K562 (cell line): ENCODE data around the gene PRSS22. TPM values are rescaled to one million over a fixed set of nuclear protein-coding genes. Genes with fewer than 3 reads are reported as not detected.
A peak's percentile ranks its signal among the peaks of the same experiment; 100 is the strongest.

Source experiments
- ATAC-seq: fragments of 200-7000 bp; cut with Tn5 transposase; 3 replicates; pipeline ENCODE4 v1.9.1; 2020; ENCODE audit warnings: moderate library complexity
- BruUV-seq: library from RNA; stranded (reverse); fragments of 400-500 nt; replicated peaks from 2 replicates; lab custom pipeline; 2021; lab: Mats Ljungman, UMichigan
- CTCF ChIA-PET: fragments of 300-600 bp; formaldehyde crosslinking; extraction: SDS; loops from one replicate; lab custom pipeline; 2021; ENCODE audit warnings: low intra/inter-chr PET ratio; lab: Yijun Ruan, JAX
- POLR2A ChIA-PET: fragments of 300-600, 350-650 bp; sonication (Branson Sonifier 250); formaldehyde crosslinking; extraction: SDS; loops from one replicate; lab custom pipeline; 2021; ENCODE audit warnings: antibody characterized with exemption, inconsistent platforms; lab: Yijun Ruan, JAX
- DNase-seq, 4 experiments: peaks; one replicate each; pipeline versions ENCODE4 v3.0.0 to v3.0.0-alpha.2; 2011 to 2018; ENCODE audit warnings: low spot score in 3 of 4, mixed read lengths in 3 of 4; ENCODE audit errors: extremely low read depth in 1 of 4
- FAIRE-seq: peaks from 2 replicates; lab custom pipeline; 2011; peaks lifted over from hg19 to GRCh38; lab: Jason Lieb, UNC
- H2AFZ ChIP-seq: 2 replicates; pipeline ENCODE4 v1.6.0; 2011; ENCODE audit warnings: low read depth, low read length, control low read depth, inconsistent platforms
- H3K27ac ChIP-seq: fragments of 200-600 bp; 3 replicates; pipeline ENCODE4 v1.8.0; 2011; ENCODE audit warnings: low read depth, mild to moderate bottlenecking, control low read depth, inconsistent platforms, low read length, moderate library complexity, mixed read lengths; ENCODE audit errors: extremely low read depth
- H3K27me3 ChIP-seq, 2 experiments: fragments of 300-600 bp in 1 of 2; 2 replicates in 1 of 2; 3 replicates in 1 of 2; pipeline versions ENCODE4 v1.6.0 to v1.8.0; 2011; ENCODE audit warnings: inconsistent platforms in 2 of 2, low read length in 2 of 2, mild to moderate bottlenecking in 1 of 2, mixed read lengths in 1 of 2, moderate library complexity in 1 of 2; ENCODE audit not compliant: control insufficient read depth in 2 of 2, insufficient read depth in 2 of 2
- H3K36me3 ChIP-seq: fragments of 300-600 bp; 3 replicates; pipeline ENCODE4 v1.8.0; 2011; ENCODE audit warnings: mild to moderate bottlenecking, low read length, inconsistent platforms; ENCODE audit not compliant: control insufficient read depth, insufficient read depth
- H3K4me1 ChIP-seq, 2 experiments: fragments of 200-600 bp in 1 of 2; replicated peaks in 1 of 2; 2 replicates in 1 of 2; 3 replicates in 1 of 2; pipeline versions ENCODE4 v1.5.1 to v1.8.0; 2011; ENCODE audit warnings: inconsistent platforms in 2 of 2, low read length in 2 of 2, mild to moderate bottlenecking in 1 of 2, mixed read lengths in 1 of 2, moderate library complexity in 1 of 2; ENCODE audit not compliant: control insufficient read depth in 2 of 2, insufficient read depth in 2 of 2
- H3K4me2 ChIP-seq: 2 replicates; pipeline ENCODE4 v1.6.1; 2011; ENCODE audit warnings: low read length, control low read depth, inconsistent platforms, mixed read lengths; ENCODE audit not compliant: insufficient read depth
- H3K4me3 ChIP-seq: fragments of 200-600 bp; sonication (generic), shearing (Covaris generic); 2 replicates; pipeline ENCODE4 v1.5.1; 2016; ENCODE audit warnings: control low read depth, inconsistent platforms
- H3K79me2 ChIP-seq: fragments of 200-600 bp; 3 replicates; pipeline ENCODE4 v1.8.0; 2011; ENCODE audit warnings: low read length, inconsistent platforms; ENCODE audit not compliant: control insufficient read depth, insufficient read depth
- H3K9ac ChIP-seq, 2 experiments: 2 replicates each; pipeline versions ENCODE4 v1.6.0 to v1.6.1; 2011; ENCODE audit warnings: low read depth in 2 of 2, low read length in 2 of 2, control low read depth in 1 of 2, inconsistent platforms in 1 of 2, mild to moderate bottlenecking in 1 of 2, mixed read lengths in 1 of 2; ENCODE audit not compliant: insufficient read depth in 1 of 2
- H3K9me1 ChIP-seq: one replicate; pipeline ENCODE4 v1.6.0; 2011; ENCODE audit warnings: inconsistent platforms, mild to moderate bottlenecking, low read length, moderate library complexity; ENCODE audit not compliant: control insufficient read depth, insufficient read depth
- H3K9me3 ChIP-seq: replicated peaks from 2 replicates; pipeline ENCODE4 v1.5.1; 2011; ENCODE audit warnings: low read depth, low read length, inconsistent platforms; ENCODE audit not compliant: control insufficient read depth, insufficient read depth
- H4K20me1 ChIP-seq: replicated peaks from 2 replicates; pipeline ENCODE4 v1.6.1; 2011; ENCODE audit warnings: low read length, inconsistent platforms, mixed read lengths; ENCODE audit not compliant: control insufficient read depth, insufficient read depth
- CBFA2T3 ChIP-seq: fragments of 450-650 bp; IDR thresholded peaks from 2 replicates; pipeline ENCODE4 v1.6.1; 2017
- CBFB ChIP-seq: sonication (generic); formaldehyde crosslinking; IDR thresholded peaks from 2 replicates; pipeline ENCODE4 v1.4.0; 2020; ENCODE audit warnings: mild to moderate bottlenecking, missing genetic modification reagents
- CC2D1A ChIP-seq: fragments of 450-650 bp; IDR thresholded peaks from 2 replicates; pipeline ENCODE4 v1.6.1; 2017; ENCODE audit warnings: mild to moderate bottlenecking
- EZH2 ChIP-seq: IDR thresholded peaks from 2 replicates; pipeline ENCODE4 v1.6.1; 2012; ENCODE audit warnings: low read depth, mild to moderate bottlenecking, inconsistent platforms, low read length, borderline replicate concordance
- HDAC3 ChIP-seq: fragments of 450-650 bp; IDR thresholded peaks from 2 replicates; pipeline ENCODE4 v1.6.1; 2018; ENCODE audit warnings: borderline replicate concordance, mild to moderate bottlenecking, moderate library complexity; ENCODE audit not compliant: partially characterized antibody
- KDM1A ChIP-seq, 2 experiments: fragments of 450-650 bp; IDR thresholded peaks; 2 replicates each; pipeline ENCODE4 v1.6.1; 2016; ENCODE audit warnings: mild to moderate bottlenecking in 2 of 2
- L3MBTL2 ChIP-seq: fragments of 450-650 bp; IDR thresholded peaks from 2 replicates; pipeline ENCODE4 v1.6.1; 2016; ENCODE audit warnings: mild to moderate bottlenecking, moderate library complexity
- MXD1 ChIP-seq: fragments of 250-450 bp; sonication (Bioruptor Pico); IDR thresholded peaks from 2 replicates; pipeline ENCODE4 v1.8.0; 2021; ENCODE audit warnings: borderline replicate concordance, mild to moderate bottlenecking, moderate library complexity; ENCODE audit not compliant: poor library complexity, severe bottlenecking
- MYBL2 ChIP-seq, 2 experiments: fragments of 450-650 bp in 1 of 2; sonication (generic) in 1 of 2; formaldehyde crosslinking in 1 of 2; IDR thresholded peaks; 2 replicates each; pipeline versions ENCODE4 v1.6.1 to v1.8.1; 2017 to 2022; ENCODE audit warnings: borderline replicate concordance in 1 of 2, inconsistent platforms in 1 of 2, low read depth in 1 of 2, mild to moderate bottlenecking in 1 of 2, missing genetic modification reagents in 1 of 2, moderate library complexity in 1 of 2
- MYC ChIP-seq, 2 experiments: fragments of 250-450 bp in 1 of 2; sonication (Bioruptor Pico) in 1 of 2; IDR thresholded peaks; 2 replicates each; pipeline versions ENCODE4 v1.5.1 to v1.6.1; 2012 to 2021; ENCODE audit warnings: low read depth in 2 of 2, borderline replicate concordance in 1 of 2, improper control_type of control experiment in 1 of 2, low read length in 1 of 2, mild to moderate bottlenecking in 1 of 2, moderate library complexity in 1 of 2
- PHF20 ChIP-seq: fragments of 450-650 bp; IDR thresholded peaks from 2 replicates; pipeline ENCODE4 v1.6.1; 2018; ENCODE audit not compliant: partially characterized antibody
- PTRF ChIP-seq: fragments of 450-650 bp; IDR thresholded peaks from 2 replicates; pipeline ENCODE4 v1.6.1; 2016; ENCODE audit warnings: mild to moderate bottlenecking, missing genetic modification characterization, missing compliant biosample characterization
- RFX1 ChIP-seq: fragments of 450-650 bp; IDR thresholded peaks from 2 replicates; pipeline ENCODE4 v1.6.1; 2016; ENCODE audit warnings: mild to moderate bottlenecking, moderate library complexity
- TAF15 ChIP-seq: fragments of 200-400 bp; formaldehyde crosslinking; IDR thresholded peaks from 2 replicates; pipeline ENCODE4 v1.6.1; 2017; ENCODE audit warnings: mild to moderate bottlenecking, low read depth, low read length, moderate library complexity
- ZFP36 ChIP-seq: fragments of 150-350 bp; IDR thresholded peaks from 2 replicates; pipeline ENCODE4 v1.6.1; 2018; ENCODE audit warnings: low read length, low read depth; ENCODE audit not compliant: partially characterized antibody
- ZNF133 ChIP-seq: fragments of 250-450 bp; sonication (Bioruptor Pico); IDR thresholded peaks from 2 replicates; pipeline ENCODE4 v1.4.0; 2020; ENCODE audit warnings: mild to moderate bottlenecking
- ZNF717 ChIP-seq: fragments of 250-450 bp; sonication (Bioruptor Pico); IDR thresholded peaks from 2 replicates; pipeline ENCODE4 v1.5.0; 2021
- ZNF75A ChIP-seq: fragments of 450-650 bp; formaldehyde crosslinking; IDR thresholded peaks from 2 replicates; pipeline ENCODE4 v1.4.0; 2020; ENCODE audit warnings: mild to moderate bottlenecking
- WGBS: fragments of 100-300 bp; shearing (Covaris generic); methylation state at CpG from one replicate; pipeline ENCODE4 v1.1.6; 2016; ENCODE audit warnings: low coverage, mixed read lengths; ENCODE audit not compliant: insufficient coverage; ENCODE audit errors: missing lambda C conversion rate; 5-methylcytosine and 5-hydroxymethylcytosine counted together
- in situ Hi-C: fragments of 300-500 bp; cut with MboI; formaldehyde crosslinking; loops from 4 replicates; pipeline ENCODE4 v1.15.0; 2018; ENCODE audit warnings: inconsistent platforms, mixed read lengths
- intact Hi-C: fragments of 100-400 bp; cut with micrococcal nuclease; formaldehyde crosslinking; loops from 2 replicates; pipeline ENCODE4 v1.14.2; 2022
- polyA plus RNA-seq, 8 experiments: library from polyadenylated mRNA; depleted of rRNA in 4 of 8; stranded (reverse) in 5 of 8; unstranded in 3 of 8; fragments of >200 nt; fragmentation: Nextera tagmentation in 2 of 8; fragmentation: Illumina TruSeq in 1 of 8; extraction: Ambion mirVana in 2 of 8; extraction: Trizol in 1 of 8; gene quantifications; 2 replicates each; pipeline versions ENCODE4 v1.2.1 to v1.2.3, GENCODE V29; 2011 to 2014; ENCODE audit warnings: inconsistent platforms in 1 of 8, missing spikeins in 1 of 8
- total RNA-seq, 7 experiments: library from RNA; depleted of rRNA in 6 of 7; stranded (reverse); fragments of >200 nt in 6 of 7; fragmentation: Illumina TruSeq in 2 of 7; extraction: Trizol in 2 of 7; gene quantifications; 2 replicates each; pipeline versions ENCODE4 v1.2.1 to v1.2.3, GENCODE V29; 2011 to 2021; ENCODE audit warnings: low replicate concordance in 1 of 7
- TF ChIP-seq, protein P1 (sequence below): sonication (generic); formaldehyde crosslinking; IDR thresholded peaks from 2 replicates; pipeline ENCODE4 v1.8.0; 2023; ENCODE audit warnings: mild to moderate bottlenecking, missing genetic modification reagents

Gene PRSS22
- total and polyA plus RNA-seq, 9 of the 15 experiments (the other 6 are each of a cell fraction or from before 2014, with no cell fraction given), result 0.13 to 0.42 TPM; not detected in 7

- POLR2A ChIA-PET, result interaction anchor here (0.5 to 2.6 kb wide), 10 partner anchors 12 to 798 kb away, joined by 3 to 8 read pairs (median 4); no protein-coding TSS in a partner anchor
- in situ Hi-C loops, result loop anchor here (5.0 kb wide), 2 partner anchors 33 to 88 kb away; no protein-coding TSS in a partner anchor
- peak; percentile 24 for TF ChIP-seq ZFP36
- TF ChIP-seq MYC (IDR thresholded peaks at IDR 0.05; ENCODE audit: low read depth, low read length), result 0 out of 2 replicates have a peak, but pooled peaks have one; percentile 25
- TF ChIP-seq MYC (CRISPR knock-in tag; IDR thresholded peaks at IDR 0.05; ENCODE audit: borderline replicate concordance, low read depth), result no peak
- 0 out of 4 replicates have a peak, but pooled peaks of 1 of the 2 experiments have one; percentile 19 for TF ChIP-seq KDM1A (IDR thresholded peaks at IDR 0.05)
- TF ChIP-seq PHF20, result no peak
- TF ChIP-seq MXD1 (CRISPR knock-in tag), result no peak
- peak; percentile 26; the same call in 1 of the 2 replicates for TF ChIP-seq L3MBTL2
- TF ChIP-seq PTRF (tag), result no peak
- no peak for TF ChIP-seq TAF15
- TF ChIP-seq RFX1, result peak; percentile 86
- TF ChIP-seq EZH2, result no peak
- no peak for TF ChIP-seq HDAC3
- TF ChIP-seq CBFB (CRISPR knock-in tag), result 0 out of 2 replicates have a peak, but pooled peaks have one; percentile 17
- TF ChIP-seq ZNF133 (CRISPR knock-in tag), result no peak
- no peak for TF ChIP-seq ZNF75A (CRISPR knock-in tag)
- peak; percentile 56; the same call in 1 of the 2 replicates for TF ChIP-seq CC2D1A
- TF ChIP-seq, protein P1, sequence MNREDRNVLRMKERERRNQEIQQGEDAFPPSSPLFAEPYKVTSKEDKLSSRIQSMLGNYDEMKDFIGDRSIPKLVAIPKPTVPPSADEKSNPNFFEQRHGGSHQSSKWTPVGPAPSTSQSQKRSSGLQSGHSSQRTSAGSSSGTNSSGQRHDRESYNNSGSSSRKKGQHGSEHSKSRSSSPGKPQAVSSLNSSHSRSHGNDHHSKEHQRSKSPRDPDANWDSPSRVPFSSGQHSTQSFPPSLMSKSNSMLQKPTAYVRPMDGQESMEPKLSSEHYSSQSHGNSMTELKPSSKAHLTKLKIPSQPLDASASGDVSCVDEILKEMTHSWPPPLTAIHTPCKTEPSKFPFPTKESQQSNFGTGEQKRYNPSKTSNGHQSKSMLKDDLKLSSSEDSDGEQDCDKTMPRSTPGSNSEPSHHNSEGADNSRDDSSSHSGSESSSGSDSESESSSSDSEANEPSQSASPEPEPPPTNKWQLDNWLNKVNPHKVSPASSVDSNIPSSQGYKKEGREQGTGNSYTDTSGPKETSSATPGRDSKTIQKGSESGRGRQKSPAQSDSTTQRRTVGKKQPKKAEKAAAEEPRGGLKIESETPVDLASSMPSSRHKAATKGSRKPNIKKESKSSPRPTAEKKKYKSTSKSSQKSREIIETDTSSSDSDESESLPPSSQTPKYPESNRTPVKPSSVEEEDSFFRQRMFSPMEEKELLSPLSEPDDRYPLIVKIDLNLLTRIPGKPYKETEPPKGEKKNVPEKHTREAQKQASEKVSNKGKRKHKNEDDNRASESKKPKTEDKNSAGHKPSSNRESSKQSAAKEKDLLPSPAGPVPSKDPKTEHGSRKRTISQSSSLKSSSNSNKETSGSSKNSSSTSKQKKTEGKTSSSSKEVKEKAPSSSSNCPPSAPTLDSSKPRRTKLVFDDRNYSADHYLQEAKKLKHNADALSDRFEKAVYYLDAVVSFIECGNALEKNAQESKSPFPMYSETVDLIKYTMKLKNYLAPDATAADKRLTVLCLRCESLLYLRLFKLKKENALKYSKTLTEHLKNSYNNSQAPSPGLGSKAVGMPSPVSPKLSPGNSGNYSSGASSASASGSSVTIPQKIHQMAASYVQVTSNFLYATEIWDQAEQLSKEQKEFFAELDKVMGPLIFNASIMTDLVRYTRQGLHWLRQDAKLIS (CRISPR knock-in tag), result no peak
- TF ChIP-seq ZNF717, result no peak
- TF ChIP-seq MYBL2 (IDR thresholded peaks at IDR 0.05; ENCODE audit: low read depth), result no peak
- TF ChIP-seq MYBL2 (CRISPR knock-in tag; IDR thresholded peaks at IDR 0.05; ENCODE audit: borderline replicate concordance), result no peak
- no peak for TF ChIP-seq CBFA2T3
Observed at GRCh38 chr16:2838928-2839327, 19.0 kb downstream of the PRSS22 start.

More at GRCh38 chr16:2838928-2839327, 19.0 kb downstream of the PRSS22 start:
- CTCF ChIA-PET, result interaction anchor here (0.7 to 3.1 kb wide), 5 partner anchors 30 to 88 kb away, joined by 3 to 23 read pairs (median 12); no protein-coding TSS in a partner anchor
- Histone ChIP-seq H3K4me1 (peaks cover 3 to 41% of the 10 kb centered on the region in 2 experiments; a peak in 4 of 5 replicates), H3K9me3 (no peaks in the 10 kb centered on the region), H2AFZ (no peak overlapping the region), H4K20me1 (no peaks in the 10 kb centered on the region; the same call in 1 of the 2 replicates), H3K9me1 (no peaks in the 10 kb centered on the region), H3K4me2 (no peak overlapping the region), H3K79me2 (no peaks in the 10 kb centered on the region), H3K27ac (no peak overlapping the region), H3K27me3 (peaks cover 4 to 22% of the 10 kb centered on the region in 2 experiments; a peak in 2 of 5 replicates), H3K4me3 (no peak overlapping the region), H3K9ac (peak overlapping the region in 1 of 2 experiments; percentile 31; a peak in 1 of 4 replicates), H3K36me3 (no peaks in the 10 kb centered on the region)
- DNase-seq (peak; percentile 75 to 80 (median 77)), FAIRE-seq (peak; percentile 61), ATAC-seq (peak; percentile 92)
- intact Hi-C loops, result loop anchor here (5.0 kb wide), 1 partner anchor 78 kb away; no protein-coding TSS in a partner anchor
- 0% methylated on average over 11 of the region's 12 CpGs for WGBS
- no TSS peak for BruUV-seq
